HT-29 (cell line): Measurements from ENCODE around the gene RGR. TPM values are rescaled to one million over a fixed set of nuclear protein-coding genes. Genes with fewer than 3 reads are reported as not detected.

Source experiments
- DNase-seq: peaks from one replicate; pipeline ENCODE4 v3.0.0-alpha.2; 2015; ENCODE audit warnings: low spot score
- total RNA-seq: library from RNA; depleted of rRNA; stranded (reverse); fragments of >200 nt; shearing (Covaris generic); gene quantifications from 2 replicates; pipeline ENCODE4 v1.2.3, GENCODE V29; 2014; rRNA removed

RGR gene
- total RNA-seq, 1 experiment from 2014 or later: not detected

DNA sequence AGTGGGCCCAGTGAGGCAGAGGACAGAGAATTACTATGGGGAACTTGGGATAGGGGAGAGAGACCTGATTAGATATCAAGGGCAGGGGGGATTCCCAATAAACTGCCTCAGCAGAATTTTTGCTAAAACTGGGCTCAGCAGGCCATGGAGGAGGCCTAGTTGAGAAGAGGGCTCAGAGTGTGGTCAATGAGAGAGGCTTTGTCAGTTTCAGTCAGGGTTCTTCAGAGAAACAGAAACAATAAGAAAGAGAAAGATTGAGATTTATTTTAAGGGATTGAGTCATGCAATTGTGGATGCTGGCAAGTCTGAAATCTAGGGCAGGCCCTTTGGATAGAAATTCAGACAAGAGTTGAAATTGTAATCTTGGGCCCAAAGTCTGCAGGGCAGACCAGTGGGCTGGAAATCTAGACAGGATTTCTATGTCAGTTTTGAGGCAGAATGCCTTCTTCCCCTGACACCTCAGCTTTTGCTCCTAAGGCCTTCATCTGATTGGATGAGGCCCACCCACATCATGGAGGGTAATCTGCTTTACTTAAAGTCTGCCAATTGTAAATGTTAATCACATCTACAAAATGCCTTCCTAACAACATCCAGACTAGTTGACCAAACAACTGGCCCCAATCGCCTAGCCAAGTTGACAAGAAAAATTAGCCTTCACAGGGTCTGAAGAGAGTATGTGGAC, 50.1 kb downstream of the RGR start:
- DNase-seq: no peak

DNA sequence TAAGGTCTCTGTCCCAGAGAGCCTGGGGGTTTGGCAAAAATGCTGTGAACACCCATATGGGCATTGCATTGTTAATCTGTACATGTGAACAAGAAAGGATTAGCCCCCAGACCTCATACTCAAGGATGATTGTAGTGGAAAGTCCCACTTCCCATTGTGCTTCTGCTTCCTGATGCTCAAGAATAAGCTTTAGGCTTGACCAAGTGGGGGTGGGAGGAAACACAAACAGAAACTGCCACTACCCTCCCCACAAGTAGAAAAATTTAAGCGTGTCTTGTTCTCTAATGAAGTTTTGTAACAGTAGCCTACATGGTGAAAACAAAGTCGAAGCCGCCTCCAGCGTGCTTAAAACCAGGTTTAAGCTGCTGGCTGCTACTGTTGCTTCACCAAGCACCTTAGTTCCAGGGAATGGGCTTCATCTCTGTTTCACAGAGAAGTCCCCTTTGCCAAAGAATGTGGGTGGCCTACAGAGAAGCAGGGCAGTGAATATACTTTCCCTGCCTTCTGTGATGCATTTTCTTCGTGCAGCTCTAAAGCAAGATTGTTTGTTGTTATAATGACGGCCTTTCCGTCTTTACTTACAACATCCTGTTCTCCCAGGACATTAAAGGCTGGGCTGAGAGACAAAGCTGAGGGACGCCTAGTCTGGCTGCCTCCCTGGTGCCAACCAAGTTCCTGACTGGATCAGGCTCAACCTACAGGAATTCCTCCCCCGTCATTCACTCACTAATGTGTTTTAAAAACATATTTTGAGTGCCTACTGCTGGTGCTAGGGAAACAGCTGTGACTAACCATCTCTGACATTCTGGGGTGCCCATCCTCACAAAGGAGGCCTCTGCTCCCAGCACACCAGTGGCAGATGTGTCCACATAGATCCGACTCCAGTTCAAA, 51.5 kb downstream of the RGR start:
- no peak for DNase-seq

DNA sequence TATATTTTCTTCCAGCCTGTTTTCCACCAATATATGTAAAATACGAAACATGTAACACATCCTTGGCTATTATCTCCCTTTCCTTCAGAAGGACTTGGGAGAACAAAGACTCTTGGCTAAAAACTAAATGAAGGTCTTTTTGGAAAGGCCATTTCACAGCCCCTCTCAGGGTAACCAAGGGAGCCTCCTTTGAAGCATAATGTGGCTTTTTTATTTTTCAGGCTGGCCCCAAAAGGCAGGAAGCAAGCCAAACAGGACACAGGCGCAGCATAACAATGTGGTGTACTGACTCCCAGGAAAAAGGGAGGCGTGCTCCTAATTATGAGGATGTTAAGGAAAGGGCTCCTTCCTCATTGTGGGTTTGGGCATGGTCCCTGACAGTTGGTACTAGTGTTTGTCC, 53.2 kb downstream of the RGR start:
- no peak for DNase-seq

DNA sequence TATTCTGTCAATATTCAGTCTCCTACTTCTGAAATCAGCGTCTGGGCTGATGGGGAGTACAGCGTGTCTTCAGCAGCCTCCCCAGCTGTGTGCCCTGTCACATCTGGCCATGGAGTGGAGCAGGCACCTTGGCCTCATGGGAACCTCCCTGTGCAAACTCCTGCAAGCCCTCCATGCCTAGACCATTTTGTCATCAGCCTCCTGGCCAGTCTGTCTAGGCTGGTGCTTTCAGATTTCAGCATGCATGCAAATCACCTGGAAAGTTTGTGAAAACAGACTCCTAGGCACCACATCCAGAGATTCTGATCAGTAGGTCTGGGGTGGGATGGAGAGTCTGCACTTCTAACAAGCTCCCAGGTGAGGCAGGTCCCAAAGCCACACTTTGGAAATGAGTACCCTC, 57.4 kb downstream of the RGR start:
- no peak for DNase-seq

DNA sequence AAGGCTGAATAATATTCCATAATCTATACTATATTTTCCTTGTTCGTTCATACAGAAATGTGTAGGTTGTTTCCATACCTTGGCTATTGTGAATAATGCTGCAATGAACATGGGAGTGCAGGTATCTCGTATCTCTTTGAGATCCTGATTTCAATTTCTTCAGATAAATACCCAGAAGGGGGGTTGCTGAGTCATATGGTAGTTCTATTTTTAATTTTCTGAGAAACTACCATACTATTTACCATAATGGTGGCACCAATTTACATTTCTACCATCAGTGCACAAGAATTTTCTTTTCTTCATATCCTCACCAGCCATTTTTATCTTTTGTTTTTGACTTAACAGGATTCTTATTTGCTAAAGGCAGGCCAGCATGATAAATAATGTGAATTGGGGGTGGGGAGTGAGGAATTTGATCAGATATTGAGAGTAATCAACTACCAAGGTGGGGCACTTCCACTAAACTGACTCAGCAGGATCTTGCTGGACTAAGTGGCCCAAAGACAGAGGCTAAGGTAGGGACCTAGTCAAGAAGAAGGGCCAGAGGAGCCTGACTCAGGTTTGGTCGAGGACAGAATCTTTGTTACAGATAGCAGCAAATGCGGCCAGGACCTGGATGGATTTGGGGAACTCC, 62.0 kb downstream of the RGR start:
- no peak for DNase-seq

DNA sequence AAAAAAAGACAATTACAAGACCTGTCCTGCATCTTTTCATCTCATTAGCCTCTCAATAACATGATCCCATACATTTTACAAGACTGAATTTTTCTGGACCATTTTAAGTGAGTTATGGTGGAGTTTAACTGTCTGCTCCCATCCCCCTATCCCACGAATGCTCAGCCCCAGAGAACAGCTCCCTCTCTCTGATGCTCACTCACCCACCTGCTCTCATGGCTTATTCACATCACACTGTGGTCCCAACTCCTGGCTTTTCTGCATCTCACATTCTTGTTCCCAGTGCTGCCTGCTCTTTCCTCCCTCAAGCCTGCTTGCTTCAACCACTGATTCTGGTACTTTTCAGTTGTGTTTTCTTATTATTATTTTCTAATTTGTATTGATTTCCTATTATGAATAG, 63.2 kb downstream of the RGR start:
- no peak for DNase-seq

DNA sequence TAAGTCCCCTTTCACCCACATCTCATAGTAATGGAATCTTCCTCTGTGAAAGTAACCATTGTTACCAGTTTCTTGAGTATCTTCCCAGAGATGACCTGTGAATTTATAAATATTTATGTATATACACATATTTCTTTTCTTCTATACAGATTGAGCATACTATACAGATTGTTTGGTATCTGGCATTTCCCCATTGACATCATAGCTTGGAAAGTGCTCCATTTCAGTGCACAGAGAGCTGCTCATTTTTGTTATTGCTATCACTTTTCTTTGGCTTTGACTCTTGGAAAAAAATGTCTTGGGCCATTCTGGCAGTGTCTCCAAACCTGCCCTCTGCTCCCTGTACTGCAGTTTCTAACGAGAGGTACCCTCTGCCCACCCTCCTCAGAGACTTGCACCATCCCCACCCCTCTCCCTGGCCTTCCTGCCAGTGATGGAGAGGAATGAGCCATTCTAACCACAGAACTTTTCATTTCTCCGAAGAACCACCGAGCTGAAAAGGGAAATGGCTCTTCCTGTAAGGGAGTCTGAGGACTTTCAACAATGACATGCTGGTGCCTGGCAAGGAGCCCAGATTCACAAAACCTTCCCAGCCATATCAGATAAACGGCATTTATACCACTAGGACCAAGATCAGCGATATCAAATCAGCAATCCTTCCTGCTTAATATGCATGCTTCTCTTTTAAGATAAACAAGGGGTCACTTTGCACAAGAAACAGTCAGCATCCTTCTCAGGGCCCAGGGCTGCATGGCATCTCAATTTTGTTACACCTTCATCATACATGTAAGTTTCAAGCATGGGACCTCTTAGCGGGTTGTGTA, 63.8 kb downstream of the RGR start:
- DNase-seq: peak; percentile 32

Other genes with a start within 250 kb of the RGR start
- 195 and 196 TPM in 2 replicates for gene GHITM, start 105.5 kb upstream of the RGR start, total RNA-seq
- gene GPR15LG, start 71.3 kb upstream of the RGR start, total RNA-seq: not detected in 2 replicates
- gene CDHR1, start 50.5 kb upstream of the RGR start, total RNA-seq: not detected in 2 replicates
- gene LRIT2, start 19.5 kb upstream of the RGR start, total RNA-seq: not detected in 2 replicates
- not detected in 2 replicates for gene LRIT1, start 3.5 kb upstream of the RGR start, total RNA-seq
- gene CCSER2, start 83.5 kb downstream of the RGR start, total RNA-seq: 2.7 and 7.4 TPM in 2 replicates